H1 (cell line): ENCODE data around the gene MYOM3. TPM values are rescaled to one million over a fixed set of nuclear protein-coding genes. Genes with fewer than 3 reads are reported as not detected.
A peak's percentile ranks its signal among the peaks of the same experiment; 100 is the strongest.

Source experiments
- CTCF ChIA-PET: fragments of 300-600 bp; sonication (Branson Sonifier 250); formaldehyde crosslinking; loops from one replicate; lab custom pipeline; 2021; ENCODE audit not compliant: partially characterized antibody; lab: Charles Lee
- POLR2A ChIA-PET: fragments of 300-600 bp; sonication (Branson Sonifier 250); formaldehyde crosslinking; loops from one replicate; lab custom pipeline; 2021; ENCODE audit warnings: inconsistent platforms; ENCODE audit not compliant: partially characterized antibody; lab: Charles Lee
- DNase-seq, 2 experiments: peaks; one replicate each; pipeline versions ENCODE4 v3.0.0 to v3.0.0-alpha.2; 2010 to 2022; ENCODE audit warnings: low spot score in 2 of 2, low read depth in 1 of 2, mixed read lengths in 1 of 2
- FAIRE-seq: peaks from 2 replicates; lab custom pipeline; 2011; peaks lifted over from hg19 to GRCh38; lab: Jason Lieb, UNC
- H2AFZ ChIP-seq: 2 replicates; pipeline ENCODE4 v1.8.1; 2012; ENCODE audit warnings: low read length, inconsistent platforms
- H2AK5ac ChIP-seq: 2 replicates; pipeline ENCODE4 v1.6.1; 2013; ENCODE audit warnings: low read depth, low read length
- H2BK120ac ChIP-seq: replicated peaks from 2 replicates; pipeline ENCODE3; 2013; ENCODE audit warnings: low read depth, low read length, inconsistent platforms
- H2BK12ac ChIP-seq: 2 replicates; pipeline ENCODE4 v1.6.1; 2013; ENCODE audit warnings: low read depth, low read length
- H2BK15ac ChIP-seq: 2 replicates; pipeline ENCODE4 v1.6.1; 2013; ENCODE audit warnings: low read length
- H2BK20ac ChIP-seq: 2 replicates; pipeline ENCODE4 v1.6.1; 2013; ENCODE audit warnings: low read length
- H2BK5ac ChIP-seq: 2 replicates; pipeline ENCODE4 v1.6.1; 2013; ENCODE audit warnings: low read depth, low read length
- H3K14ac ChIP-seq: 2 replicates; pipeline ENCODE4 v1.6.1; 2013; ENCODE audit warnings: inconsistent platforms; ENCODE audit not compliant: insufficient read length
- H3K18ac ChIP-seq: 2 replicates; pipeline ENCODE4 v1.6.1; 2013; ENCODE audit warnings: low read length; ENCODE audit errors: extremely low read depth
- H3K23ac ChIP-seq: 2 replicates; pipeline ENCODE4 v1.6.1; 2013; ENCODE audit warnings: inconsistent platforms; ENCODE audit not compliant: insufficient read length
- H3K23me2 ChIP-seq: 2 replicates; pipeline ENCODE4 v1.6.1; 2013; ENCODE audit warnings: low read depth, low read length
- H3K27ac ChIP-seq: 2 replicates; pipeline ENCODE4 v1.6.1; 2011; ENCODE audit warnings: low read depth, low read length, inconsistent platforms
- H3K27me3 ChIP-seq, 4 experiments: replicated peaks in 1 of 4; 1 replicate in 1 of 4; 2 replicates in 3 of 4; pipeline versions ENCODE4 v1.6.1 to v1.8.1; 2011 to 2013; ENCODE audit warnings: low read length in 3 of 4, mild to moderate bottlenecking in 3 of 4, inconsistent platforms in 2 of 4, mixed read lengths in 2 of 4, moderate library complexity in 1 of 4; ENCODE audit not compliant: control insufficient read depth in 3 of 4, insufficient read depth in 3 of 4; ENCODE audit errors: extremely low read depth in 1 of 4
- H3K36me3 ChIP-seq, 4 experiments: 2 replicates each; pipeline versions ENCODE4 v1.6.1 to v1.8.1; 2011 to 2013; ENCODE audit warnings: mild to moderate bottlenecking in 4 of 4, low read length in 3 of 4, moderate library complexity in 2 of 4, control low read depth in 1 of 4, inconsistent platforms in 1 of 4; ENCODE audit not compliant: insufficient read depth in 4 of 4, control insufficient read depth in 2 of 4
- H3K4ac ChIP-seq: replicated peaks from 2 replicates; pipeline ENCODE3; 2013; ENCODE audit warnings: low read length, low read depth, mixed read lengths, inconsistent platforms; ENCODE audit not compliant: insufficient read length
- H3K4me1 ChIP-seq, 4 experiments: replicated peaks in 1 of 4; 1 replicate in 1 of 4; 2 replicates in 3 of 4; pipeline versions ENCODE4 v1.6.1 to v1.8.1; 2011 to 2013; ENCODE audit warnings: low read length in 3 of 4, inconsistent platforms in 2 of 4, mixed read lengths in 1 of 4; ENCODE audit not compliant: insufficient read depth in 4 of 4, control insufficient read depth in 3 of 4
- H3K4me2 ChIP-seq, 2 experiments: 2 replicates each; pipeline versions ENCODE4 v1.6.1 to v1.8.1; 2011 to 2013; ENCODE audit warnings: low read depth in 2 of 2, low read length in 2 of 2, control low read depth in 1 of 2, inconsistent platforms in 1 of 2, mild to moderate bottlenecking in 1 of 2; ENCODE audit not compliant: insufficient read depth in 1 of 2
- H3K4me3 ChIP-seq, 4 experiments: fragments of 200-600, 300-600 bp in 1 of 4; sonication (generic), shearing (Covaris generic), sonication (Bioruptor Twin) in 1 of 4; 2 replicates each; pipeline versions ENCODE4 v1.5.1 to v1.8.1; 2011 to 2016; ENCODE audit warnings: low read length in 4 of 4, low read depth in 3 of 4, control low read depth in 2 of 4, inconsistent platforms in 2 of 4, mild to moderate bottlenecking in 2 of 4, mixed read lengths in 1 of 4, moderate library complexity in 1 of 4; ENCODE audit not compliant: insufficient read depth in 2 of 4; ENCODE audit errors: extremely low read depth in 1 of 4
- H3K56ac ChIP-seq: replicated peaks from 2 replicates; pipeline ENCODE3; 2013; ENCODE audit warnings: low read depth, mild to moderate bottlenecking, mixed read lengths, low read length, inconsistent platforms; ENCODE audit not compliant: insufficient read length
- H3K79me1 ChIP-seq: 2 replicates; pipeline ENCODE4 v1.6.1; 2013; ENCODE audit warnings: low read depth, low read length, control low read depth
- H3K79me2 ChIP-seq, 2 experiments: 2 replicates each; pipeline versions ENCODE4 v1.6.1 to v1.8.1; 2012 to 2013; ENCODE audit warnings: low read length in 2 of 2, mild to moderate bottlenecking in 2 of 2, inconsistent platforms in 1 of 2; ENCODE audit not compliant: insufficient read depth in 2 of 2, control insufficient read depth in 1 of 2
- H3K9ac ChIP-seq, 4 experiments: replicated peaks in 1 of 4; 1 replicate in 1 of 4; 2 replicates in 3 of 4; pipeline versions ENCODE4 v1.6.1 to v1.8.1; 2011 to 2013; ENCODE audit warnings: low read depth in 3 of 4, low read length in 3 of 4, control low read depth in 2 of 4, mild to moderate bottlenecking in 2 of 4, moderate library complexity in 2 of 4, inconsistent platforms in 1 of 4; ENCODE audit errors: extremely low read depth in 1 of 4
- H3K9me3 ChIP-seq, 2 experiments: 2 replicates each; pipeline versions ENCODE4 v1.6.1 to v1.8.1; 2012 to 2013; ENCODE audit warnings: mild to moderate bottlenecking in 2 of 2, moderate library complexity in 2 of 2, control low read depth in 1 of 2, inconsistent platforms in 1 of 2, low read depth in 1 of 2, low read length in 1 of 2, mixed read lengths in 1 of 2; ENCODE audit not compliant: insufficient read depth in 2 of 2
- H4K20me1 ChIP-seq, 2 experiments: replicated peaks in 1 of 2; 2 replicates each; pipeline versions ENCODE3 to v1.8.1; 2011 to 2013; ENCODE audit warnings: inconsistent platforms in 2 of 2, low read length in 2 of 2, mild to moderate bottlenecking in 1 of 2; ENCODE audit not compliant: insufficient read depth in 2 of 2, control insufficient read depth in 1 of 2
- H4K5ac ChIP-seq: 2 replicates; pipeline ENCODE4 v1.6.1; 2013; ENCODE audit warnings: low read length, low read depth, mixed read lengths, inconsistent platforms; ENCODE audit not compliant: insufficient read length
- H4K8ac ChIP-seq: 2 replicates; pipeline ENCODE4 v1.8.0; 2013; ENCODE audit warnings: mild to moderate bottlenecking, moderate library complexity, low read length, inconsistent platforms; ENCODE audit not compliant: insufficient read depth; ENCODE audit errors: extremely low read depth
- H4K91ac ChIP-seq: replicated peaks from 2 replicates; pipeline ENCODE3; 2013; ENCODE audit warnings: low read length, mixed read lengths, inconsistent platforms; ENCODE audit not compliant: insufficient read length
- CBX5 ChIP-seq: fragments of 300-800, 300-1000 bp; sonication (generic); IDR thresholded peaks from 2 replicates; pipeline ENCODE4 v1.7.1; 2016; ENCODE audit warnings: antibody characterized with exemption, low read length, low read depth
- HDAC2 ChIP-seq, 2 experiments: fragments of 300-600 bp in 1 of 2; sonication (generic) in 1 of 2; IDR thresholded peaks; 2 replicates each; pipeline ENCODE4 v1.6.1; 2011 to 2012; ENCODE audit warnings: low read depth in 2 of 2, low read length in 2 of 2, mild to moderate bottlenecking in 2 of 2, moderate library complexity in 2 of 2, borderline replicate concordance in 1 of 2, inconsistent platforms in 1 of 2
- JUN ChIP-seq: IDR thresholded peaks from 2 replicates; pipeline ENCODE4 v1.6.1; 2011; ENCODE audit warnings: low read depth, mild to moderate bottlenecking, improper control_type of control experiment, low read length
- SIRT6 ChIP-seq: IDR thresholded peaks from one replicate; pipeline ENCODE4 v1.7.1; 2012; ENCODE audit warnings: low read length, inconsistent platforms
- WGBS, 2 experiments: shearing (Covaris generic) in 1 of 2; methylation state at CpG; one replicate each; pipeline versions ENCODE4 v1.1.6 to v1.1.7; 2013 to 2015; ENCODE audit warnings: low lambda C conversion rate in 2 of 2, mixed read lengths in 2 of 2, inconsistent platforms in 1 of 2, low coverage in 1 of 2, missing lambda C conversion rate in 1 of 2; ENCODE audit not compliant: insufficient replicate concordance in 2 of 2, insufficient coverage in 1 of 2, insufficient read length in 1 of 2; ENCODE audit errors: extremely low coverage in 1 of 2, missing lambda C conversion rate in 1 of 2; 5-methylcytosine and 5-hydroxymethylcytosine counted together
- polyA plus RNA-seq, 7 experiments: library from polyadenylated mRNA; depleted of rRNA in 3 of 7; stranded (reverse) in 5 of 7; unstranded in 2 of 7; fragments of >200 nt in 5 of 7; fragments of 200-250 nt in 2 of 7; gene quantifications; 1 replicate in 5 of 7; 2 replicates in 1 of 7; 4 replicates in 1 of 7; pipeline versions ENCODE4 v1.2.1 to v1.2.3, GENCODE V29; 2011 to 2013; ENCODE audit warnings: missing spikeins in 2 of 7, mixed read lengths in 2 of 7
- total RNA-seq: library from RNA; stranded (reverse); fragmentation: NEBNext Ultra II Directional; extraction: Animal tissue kit (Norgen Biotek cat#: 25700); gene quantifications from 2 replicates; pipeline ENCODE4 v1.2.1, GENCODE V29; 2021
- TF ChIP-seq, protein P1 (sequence below): IDR thresholded peaks from 2 replicates; pipeline ENCODE4 v1.6.1; 2011; ENCODE audit warnings: low read depth, mild to moderate bottlenecking, low read length; ENCODE audit not compliant: insufficient read depth

Gene MYOM3
- total and polyA plus RNA-seq, 2 of the 8 experiments (the other 6 are each of a cell fraction or from before 2014, with no cell fraction given), result 0.08 to 0.09 TPM

DNA sequence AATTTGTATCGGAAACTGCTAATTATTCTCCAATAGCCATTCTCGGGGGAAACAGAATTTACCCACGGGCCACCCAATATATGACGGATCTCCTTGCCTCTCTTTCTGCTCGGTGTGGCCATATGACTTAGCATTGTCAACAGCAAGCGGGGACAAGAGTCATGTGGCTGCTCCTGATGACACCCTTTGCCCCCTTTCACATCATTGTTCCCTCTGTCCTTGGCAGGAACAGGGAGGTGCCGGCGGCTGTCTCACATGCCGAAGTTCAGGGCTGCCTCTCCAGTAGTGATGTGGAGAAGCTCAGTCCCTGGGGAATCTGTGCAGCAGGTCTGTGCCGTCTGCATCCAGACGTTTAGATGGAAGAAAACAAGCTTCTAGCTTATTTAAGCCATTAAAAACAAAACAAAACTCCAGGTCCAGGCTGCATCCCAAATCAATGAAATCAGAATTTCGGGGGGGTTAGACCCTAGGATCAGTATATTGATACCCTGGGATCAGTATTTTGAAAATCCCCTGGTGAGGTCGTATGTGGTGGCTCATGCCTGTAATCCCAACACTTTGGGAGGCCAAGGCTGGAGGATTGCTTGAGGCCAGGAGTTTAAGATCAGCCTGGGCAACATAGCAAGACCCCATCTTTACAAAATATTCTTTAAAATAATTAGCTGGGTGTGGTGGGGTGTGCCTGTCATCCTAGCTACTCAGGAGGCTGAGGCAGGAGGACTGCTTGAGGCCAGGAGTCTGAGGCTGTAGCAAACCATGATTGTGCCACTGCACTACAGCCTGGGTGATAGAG lies 10.8 kb downstream of the MYOM3 start:
- ChIA-PET POLR2A (interaction anchor here (1.1 to 1.6 kb wide), 2 partner anchors 49 to 50 kb away, joined by 3 to 5 read pairs; no protein-coding TSS in a partner anchor), CTCF (interaction anchor here (1.2 to 1.9 kb wide), 4 partner anchors 12 to 98 kb away, joined by 3 to 6 read pairs (median 4); no protein-coding TSS in a partner anchor)
- Histone ChIP-seq H4K91ac (no peak overlapping the region), H2BK5ac (no peak overlapping the region), H2AFZ (no peak overlapping the region), H2BK20ac (no peak overlapping the region), H2BK15ac (no peak overlapping the region), H3K9ac (no peak overlapping the region), H4K8ac (no peak overlapping the region), H3K23me2 (no peaks in the 10 kb centered on the region), H3K18ac (no peak overlapping the region), H2BK120ac (no peak overlapping the region), H2BK12ac (0 out of 2 replicates have a peak overlapping the region, but pooled peaks have one; percentile 63), H4K5ac (no peak overlapping the region), H3K14ac (no peak overlapping the region), H3K9me3 (no peaks in the 10 kb centered on the region), H3K79me1 (no peaks in the 10 kb centered on the region), H3K56ac (no peak overlapping the region), H3K27ac (no peak overlapping the region), H3K27me3 (no peaks in the 10 kb centered on the region), H3K4ac (no peak overlapping the region), H2AK5ac (no peak overlapping the region), H3K4me3 (no peak overlapping the region), H3K4me1 (no peaks in the 10 kb centered on the region; a peak in 2 of 7 replicates), H4K20me1 (no peaks in the 10 kb centered on the region), H3K79me2 (no peaks in the 10 kb centered on the region), H3K36me3 (no peaks in the 10 kb centered on the region), H3K23ac (no peak overlapping the region), H3K4me2 (no peak overlapping the region)
- no peak for TF ChIP-seq SIRT6
- TF ChIP-seq JUN, result no peak
- TF ChIP-seq HDAC2 (IDR thresholded peaks at IDR 0.05; ENCODE audit: borderline replicate concordance in 1 of 2, low read depth in 2 of 2, low read length in 2 of 2), result no peak
- TF ChIP-seq, protein P1, sequence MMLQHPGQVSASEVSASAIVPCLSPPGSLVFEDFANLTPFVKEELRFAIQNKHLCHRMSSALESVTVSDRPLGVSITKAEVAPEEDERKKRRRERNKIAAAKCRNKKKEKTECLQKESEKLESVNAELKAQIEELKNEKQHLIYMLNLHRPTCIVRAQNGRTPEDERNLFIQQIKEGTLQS, result no peak
- TF ChIP-seq CBX5, result no peak
- WGBS, 2 experiments, result 94% methylated on average over 12 of the region's 13 CpGs; no CpG with 5 or more reads in 1 of the 2 experiments
- FAIRE-seq, result no peak
- no peak for DNase-seq
